HCT116 (cell line): ENCODE data around the gene TFDP1. TPM values are rescaled to one million over a fixed set of nuclear protein-coding genes. Genes with fewer than 3 reads are reported as not detected.

ENCODE experiments used
- ATAC-seq: fragments of 200-7000 bp; cut with Tn5 transposase; 2 replicates; pipeline ENCODE4 v1.9.1; 2020; ENCODE audit warnings: mild to moderate bottlenecking, moderate library complexity
- BruUV-seq: library from RNA; stranded (reverse); fragments of 400-500 nt; replicated peaks from 2 replicates; lab custom pipeline; 2021; lab: Mats Ljungman, UMichigan
- CTCF ChIA-PET: fragments of 300-600 bp; sonication (Branson Sonifier 250); formaldehyde crosslinking; loops from one replicate; lab custom pipeline; 2021; ENCODE audit warnings: antibody characterized with exemption; lab: Charles Lee
- POLR2A ChIA-PET: fragments of 300-600, 350-600 bp; sonication (Branson Sonifier 250); formaldehyde crosslinking; loops from one replicate; lab custom pipeline; 2021; ENCODE audit warnings: antibody characterized with exemption; lab: Charles Lee
- RAD21 ChIA-PET, 2 experiments: fragments of 300-600 bp; sonication (Branson Sonifier 250); formaldehyde crosslinking; loops; one replicate each; lab custom pipeline; 2023; ENCODE audit warnings: low total read pairs in 2 of 2; ENCODE audit not compliant: uncharacterized antibody in 2 of 2, unreplicated experiment in 2 of 2, low non-redundant PET in 1 of 2; lab: Charles Lee
- DNase-seq: peaks from one replicate; pipeline ENCODE4 v3.0.0-alpha.2; 2010; ENCODE audit warnings: low read depth, low spot score
- H2AFZ ChIP-seq: fragments of 200-600 bp; shearing (Covaris generic), sonication (generic); 2 replicates; pipeline ENCODE4 v1.6.1; 2017; ENCODE audit warnings: low read depth, mixed run types, mixed read lengths, antibody characterized with exemption, low read length; ENCODE audit not compliant: poor library complexity, severe bottlenecking
- H3K27ac ChIP-seq: 2 replicates; pipeline ENCODE4 v1.5.1; 2012; ENCODE audit warnings: low read depth, low read length
- H3K27me3 ChIP-seq: fragments of 200-600 bp; sonication (generic); 2 replicates; pipeline ENCODE4 v1.6.1; 2016; ENCODE audit warnings: mixed run types, low read length, mixed read lengths; ENCODE audit not compliant: insufficient read depth
- H3K36me3 ChIP-seq, 2 experiments: fragments of 200-500 bp in 1 of 2; fragments of 200-600 bp in 1 of 2; sonication (Bioruptor generic) in 1 of 2; sonication (generic) in 1 of 2; 2 replicates each; pipeline versions ENCODE4 v1.5.1 to v1.6.1; 2014 to 2016; ENCODE audit warnings: low read length in 2 of 2, inconsistent platforms in 1 of 2, mixed read lengths in 1 of 2, mixed run types in 1 of 2; ENCODE audit not compliant: insufficient read depth in 2 of 2, control insufficient read depth in 1 of 2
- H3K4me1 ChIP-seq, 2 experiments: fragments of 200-600 bp in 1 of 2; sonication (generic) in 1 of 2; 2 replicates each; pipeline versions ENCODE4 v1.5.1 to v1.6.1; 2012 to 2017; ENCODE audit warnings: low read length in 2 of 2, inconsistent platforms in 1 of 2, mild to moderate bottlenecking in 1 of 2, mixed read lengths in 1 of 2, mixed run types in 1 of 2, moderate library complexity in 1 of 2; ENCODE audit not compliant: insufficient read depth in 2 of 2, control insufficient read depth in 1 of 2
- H3K4me2 ChIP-seq: fragments of 200-600 bp; sonication (generic); 2 replicates; pipeline ENCODE4 v1.6.1; 2017; ENCODE audit warnings: mixed run types, low read length, mixed read lengths
- H3K4me3 ChIP-seq, 2 experiments: fragments of 200-600 bp in 1 of 2; sonication (generic) in 1 of 2; replicated peaks in 1 of 2; 2 replicates each; pipeline ENCODE4 v1.5.1; 2011 to 2016; ENCODE audit warnings: low read length in 2 of 2, control low read depth in 1 of 2, low read depth in 1 of 2, mild to moderate bottlenecking in 1 of 2, mixed read lengths in 1 of 2, mixed run types in 1 of 2
- H3K79me2 ChIP-seq: fragments of 200-600 bp; sonication (generic); 2 replicates; pipeline ENCODE4 v1.6.1; 2017; ENCODE audit warnings: mild to moderate bottlenecking, mixed run types, low read length, moderate library complexity, mixed read lengths; ENCODE audit not compliant: insufficient read depth
- H3K9ac ChIP-seq: fragments of 200-600 bp; sonication (generic); 2 replicates; pipeline ENCODE4 v1.6.1; 2016; ENCODE audit warnings: low read length, mixed read lengths
- H3K9me2 ChIP-seq: fragments of 200-600 bp; sonication (generic), shearing (Covaris generic); 2 replicates; pipeline ENCODE4 v1.6.1; 2017; ENCODE audit warnings: mixed run types, mild to moderate bottlenecking, moderate library complexity; ENCODE audit not compliant: insufficient read depth
- H3K9me3 ChIP-seq, 2 experiments: fragments of 200-500 bp in 1 of 2; fragments of 200-600 bp in 1 of 2; sonication (Bioruptor generic) in 1 of 2; sonication (generic) in 1 of 2; 2 replicates each; pipeline ENCODE4 v1.6.1; 2014 to 2017; ENCODE audit warnings: low read length in 2 of 2, mixed read lengths in 2 of 2, inconsistent platforms in 1 of 2, low read depth in 1 of 2, mild to moderate bottlenecking in 1 of 2, mixed run types in 1 of 2, moderate library complexity in 1 of 2; ENCODE audit not compliant: control insufficient read depth in 1 of 2, insufficient read depth in 1 of 2
- H4K20me1 ChIP-seq: fragments of 200-600 bp; sonication (generic), shearing (Covaris generic); 2 replicates; pipeline ENCODE4 v1.6.1; 2017; ENCODE audit warnings: mixed run types, mild to moderate bottlenecking, moderate library complexity; ENCODE audit not compliant: insufficient read depth
- ATF3 ChIP-seq: IDR thresholded peaks from 2 replicates; pipeline ENCODE4 v1.6.1; 2012
- CBX3 ChIP-seq: IDR thresholded peaks from 2 replicates; pipeline ENCODE4 v1.6.1; 2012; ENCODE audit warnings: low read depth
- CEBPB ChIP-seq: IDR thresholded peaks from 2 replicates; pipeline ENCODE4 v1.6.1; 2012; ENCODE audit warnings: low read depth
- EZH2 ChIP-seq: fragments of 200-600 bp; sonication (generic); IDR thresholded peaks from 2 replicates; pipeline ENCODE4 v1.6.1; 2017; ENCODE audit warnings: antibody characterized with exemption, mixed run types
- EZH2phosphoT487 ChIP-seq: fragments of 200-600 bp; IDR thresholded peaks from 2 replicates; pipeline ENCODE4 v1.6.1; 2018; ENCODE audit warnings: antibody characterized with exemption, borderline replicate concordance
- FOSL1 ChIP-seq: IDR thresholded peaks from 2 replicates; pipeline ENCODE4 v1.6.1; 2012; ENCODE audit warnings: low read depth
- POLR2A ChIP-seq: IDR thresholded peaks from 2 replicates; pipeline ENCODE4 v1.7.0; 2011; ENCODE audit warnings: borderline replicate concordance; ENCODE audit not compliant: insufficient read depth, insufficient read length; ENCODE audit errors: extremely low read depth
- POLR2AphosphoS5 ChIP-seq: IDR thresholded peaks from 2 replicates; pipeline ENCODE4 v1.6.1; 2011; ENCODE audit warnings: mild to moderate bottlenecking, low read depth, low read length, moderate library complexity
- REST ChIP-seq: IDR thresholded peaks from 2 replicates; pipeline ENCODE4 v1.6.1; 2012; ENCODE audit warnings: low read depth
- SP1 ChIP-seq: IDR thresholded peaks from 2 replicates; pipeline ENCODE4 v1.6.1; 2012; ENCODE audit warnings: low read depth
- TCF7L2 ChIP-seq: IDR thresholded peaks from 2 replicates; pipeline ENCODE4 v1.7.0; 2011; ENCODE audit warnings: borderline replicate concordance, inconsistent platforms; ENCODE audit not compliant: insufficient read depth, insufficient read length; ENCODE audit errors: extremely low read depth
- YY1 ChIP-seq: IDR thresholded peaks from 2 replicates; pipeline ENCODE4 v1.6.1; 2011; ENCODE audit warnings: low read length, low read depth, moderate library complexity, mild to moderate bottlenecking; ENCODE audit not compliant: insufficient replicate concordance; ENCODE audit errors: extremely low read depth
- ZBTB33 ChIP-seq: IDR thresholded peaks from 2 replicates; pipeline ENCODE4 v1.6.1; 2011; ENCODE audit warnings: mild to moderate bottlenecking, low read length, moderate library complexity; ENCODE audit not compliant: insufficient replicate concordance; ENCODE audit errors: extremely low read depth
- ZFX ChIP-seq: fragments of 450-650 bp; IDR thresholded peaks from 2 replicates; pipeline ENCODE4 v1.6.1; 2017
- ZNF274 ChIP-seq: fragments of 200-500 bp; sonication (Bioruptor generic); IDR thresholded peaks from 2 replicates; pipeline ENCODE4 v1.6.1; 2014; ENCODE audit warnings: mild to moderate bottlenecking, low read depth, low read length, inconsistent platforms
- intact Hi-C: fragments of 100-400 bp; cut with micrococcal nuclease; formaldehyde crosslinking; loops from 2 replicates; pipeline ENCODE4 v1.10.0; 2022
- total RNA-seq: library from RNA; stranded (reverse); gene quantifications from one replicate; pipeline ENCODE4 v1.2.1, GENCODE V29; 2021; ENCODE audit not compliant: unreplicated experiment
- TF ChIP-seq, protein P1 (sequence below), 3 experiments: fragments of 200-600 bp in 1 of 3; sonication (generic) in 1 of 3; IDR thresholded peaks in 2 of 3; conservative IDR thresholded peaks in 1 of 3; 2 replicates each; pipeline ENCODE4 v1.5.1; 2012 to 2017; ENCODE audit warnings: low read depth in 2 of 3, low read length in 2 of 3, antibody characterized with exemption in 1 of 3, borderline replicate concordance in 1 of 3, control low read depth in 1 of 3, mild to moderate bottlenecking in 1 of 3, mixed read lengths in 1 of 3, mixed run types in 1 of 3, moderate library complexity in 1 of 3; ENCODE audit not compliant: insufficient read depth in 1 of 3

The TFDP1 gene
- total RNA-seq, 1 experiment from 2014 or later: 169 TPM

- no peak for ATAC-seq
- intact Hi-C loops: no loop called here
- Histone ChIP-seq H3K9ac (no peak overlapping the region), H3K4me3 (no peak overlapping the region), H3K4me2 (no peak overlapping the region), H2AFZ (no peak overlapping the region), H3K36me3 (no peaks in the 10 kb centered on the region), H3K27ac (no peak overlapping the region; the same call in 1 of the 2 replicates), H3K9me3 (no peaks in the 10 kb centered on the region), H3K9me2 (no peaks in the 10 kb centered on the region), H3K27me3 (no peaks in the 10 kb centered on the region), H3K79me2 (no peaks in the 10 kb centered on the region), H3K4me1 (no peaks in the 10 kb centered on the region), H4K20me1 (no peaks in the 10 kb centered on the region)
- POLR2A ChIA-PET: no interaction called here
- RAD21 ChIA-PET: no interaction called here
- no TSS peak for BruUV-seq
- CTCF ChIA-PET: no interaction called here
- TF ChIP-seq, protein P1, sequence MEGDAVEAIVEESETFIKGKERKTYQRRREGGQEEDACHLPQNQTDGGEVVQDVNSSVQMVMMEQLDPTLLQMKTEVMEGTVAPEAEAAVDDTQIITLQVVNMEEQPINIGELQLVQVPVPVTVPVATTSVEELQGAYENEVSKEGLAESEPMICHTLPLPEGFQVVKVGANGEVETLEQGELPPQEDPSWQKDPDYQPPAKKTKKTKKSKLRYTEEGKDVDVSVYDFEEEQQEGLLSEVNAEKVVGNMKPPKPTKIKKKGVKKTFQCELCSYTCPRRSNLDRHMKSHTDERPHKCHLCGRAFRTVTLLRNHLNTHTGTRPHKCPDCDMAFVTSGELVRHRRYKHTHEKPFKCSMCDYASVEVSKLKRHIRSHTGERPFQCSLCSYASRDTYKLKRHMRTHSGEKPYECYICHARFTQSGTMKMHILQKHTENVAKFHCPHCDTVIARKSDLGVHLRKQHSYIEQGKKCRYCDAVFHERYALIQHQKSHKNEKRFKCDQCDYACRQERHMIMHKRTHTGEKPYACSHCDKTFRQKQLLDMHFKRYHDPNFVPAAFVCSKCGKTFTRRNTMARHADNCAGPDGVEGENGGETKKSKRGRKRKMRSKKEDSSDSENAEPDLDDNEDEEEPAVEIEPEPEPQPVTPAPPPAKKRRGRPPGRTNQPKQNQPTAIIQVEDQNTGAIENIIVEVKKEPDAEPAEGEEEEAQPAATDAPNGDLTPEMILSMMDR (IDR thresholded peaks at IDR 0.05 in 2 of 3, conservative IDR thresholded peaks at IDR 0.05 in 1 of 3; ENCODE audit: borderline replicate concordance in 1 of 3, insufficient read depth in 1 of 3, low read depth in 2 of 3, low read length in 2 of 3): no peak
- TF ChIP-seq YY1 (no peak), ZFX (no peak), TCF7L2 (no peak), REST (no peak), POLR2A (no peak), CBX3 (no peak), EZH2phosphoT487 (no peak), CEBPB (no peak), ATF3 (no peak), FOSL1 (no peak), ZBTB33 (no peak), ZNF274 (no peak), SP1 (no peak), POLR2AphosphoS5 (no peak), EZH2 (no peak)
- no peak for DNase-seq
These were observed 81.2 kb downstream of the TFDP1 start for GRCh38 chr13:113665597-113666328.
